Hypothalamus (tissue), 51 donors: ENCODE data around the gene SLC6A12.
A peak's percentile ranks its signal among the peaks of the same experiment; 100 is the strongest.

Source experiments
- DNase-seq, 51 donors: peaks; one replicate each; lab custom pipeline; 2025; lab: John Stamatoyannopoulos, UW

SLC6A12 gene

DNA sequence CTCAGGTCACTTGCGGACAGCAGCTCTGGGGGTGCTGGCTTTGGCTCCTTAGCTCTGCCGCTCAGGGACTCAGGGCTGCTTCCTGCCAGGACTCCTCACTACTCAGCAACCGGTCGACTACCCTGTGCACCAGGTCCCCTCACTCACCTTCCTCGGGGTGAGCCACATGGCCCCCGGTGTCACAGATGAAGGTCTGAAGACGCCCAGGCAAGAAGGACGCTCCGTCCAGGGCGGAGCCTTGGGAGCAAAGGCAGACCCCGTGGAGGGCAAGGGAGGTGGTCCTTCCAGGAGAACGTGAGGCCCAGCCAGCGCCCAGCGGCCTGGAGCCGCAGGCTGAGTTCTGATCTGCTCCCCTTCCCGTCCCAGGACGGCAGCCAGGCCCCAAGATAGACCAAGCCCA lies 32.0 kb downstream of the SLC6A12 start:
- DNase-seq = no peak

GRCh38 chr12:180445-180844 lies 33.5 kb downstream of the SLC6A12 start:
- peak in 25 of 51 donors; percentile 12 to 59 (median 27) for DNase-seq

GRCh38 chr12:179885-180284 lies 34.1 kb downstream of the SLC6A12 start:
- DNase-seq = no peak

GRCh38 chr12:179131-179884 lies 34.6 kb downstream of the SLC6A12 start:
- no peak for DNase-seq

GRCh38 chr12:178829-179109 lies 35.2 kb downstream of the SLC6A12 start:
- DNase-seq = no peak

GRCh38 chr12:177980-178828 lies 35.8 kb downstream of the SLC6A12 start:
- no peak for DNase-seq

- no peak for DNase-seq
Observed at GRCh38 chr12:177336-177979, 36.5 kb downstream of the SLC6A12 start.

- DNase-seq = peak in 3 of 51 donors; percentile 19 to 36 (median 31)
Observed at GRCh38 chr12:176321-177181, 37.4 kb downstream of the SLC6A12 start.

DNA sequence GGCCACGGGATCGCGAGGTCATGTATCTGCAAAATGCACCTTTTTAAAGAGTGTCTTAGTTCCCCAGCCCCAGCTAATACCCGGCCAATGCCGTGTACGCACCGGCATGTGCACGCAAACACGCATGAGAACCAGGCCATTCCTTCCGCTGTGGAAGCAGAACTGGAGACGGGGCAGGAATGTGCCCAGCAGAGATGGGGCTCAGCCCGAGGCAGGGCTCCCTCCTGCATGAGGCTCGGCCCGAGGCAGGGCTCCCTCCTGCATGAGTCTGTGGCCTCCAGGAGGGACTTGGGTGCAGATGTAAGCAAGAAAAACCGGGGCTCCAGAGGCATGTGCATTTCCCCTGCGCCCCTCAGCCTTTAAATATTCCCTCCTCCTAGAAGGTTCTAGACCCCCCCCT lies 38.2 kb downstream of the SLC6A12 start:
- no peak for DNase-seq

- DNase-seq = peak in 17 of 51 donors; percentile 6 to 42 (median 25)
Observed at GRCh38 chr12:175250-175649, 38.7 kb downstream of the SLC6A12 start.

DNA sequence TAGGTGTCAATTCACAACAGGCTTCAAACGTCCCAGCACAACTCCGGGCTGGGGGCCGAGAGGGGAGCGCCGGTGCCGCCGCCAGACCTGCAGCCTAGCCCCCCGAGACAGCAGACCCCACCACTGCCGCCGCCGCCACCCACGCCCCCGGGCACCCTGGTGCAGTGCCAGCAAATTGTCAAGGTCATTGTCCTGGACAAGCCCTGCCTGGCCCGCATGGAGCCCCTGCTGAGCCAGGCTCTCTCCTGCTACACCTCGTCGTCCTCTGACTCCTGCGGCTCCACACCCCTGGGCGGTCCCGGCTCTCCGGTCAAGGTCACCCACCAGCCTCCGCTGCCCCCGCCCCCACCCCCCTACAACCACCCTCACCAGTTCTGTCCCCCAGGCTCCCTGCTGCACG lies 39.4 kb downstream of the SLC6A12 start:
- DNase-seq = no peak

GRCh38 chr12:174124-174523 lies 39.8 kb downstream of the SLC6A12 start:
- no peak for DNase-seq

DNA sequence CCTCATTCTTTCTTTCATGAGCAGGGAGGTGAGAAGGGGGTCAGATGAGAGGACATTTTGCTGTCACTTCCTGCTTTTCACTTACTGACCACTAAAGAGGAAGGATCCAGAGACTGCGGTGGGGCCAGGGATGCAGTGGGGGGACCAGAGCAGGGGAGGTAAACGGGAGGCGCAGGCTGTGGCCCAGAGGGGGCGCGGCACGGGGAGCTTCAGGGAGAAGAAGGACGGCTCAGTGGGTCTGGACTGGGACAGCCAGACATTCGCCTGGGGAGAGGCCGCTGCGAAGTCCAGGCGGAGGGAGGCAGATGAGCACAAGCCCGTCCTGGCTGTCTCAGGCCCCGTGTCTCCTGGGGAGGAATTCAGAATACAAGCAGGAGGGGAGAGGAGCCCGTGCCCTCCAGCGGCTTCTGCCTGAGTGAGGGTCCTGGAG lies 41.2 kb downstream of the SLC6A12 start:
- no peak for DNase-seq

DNA sequence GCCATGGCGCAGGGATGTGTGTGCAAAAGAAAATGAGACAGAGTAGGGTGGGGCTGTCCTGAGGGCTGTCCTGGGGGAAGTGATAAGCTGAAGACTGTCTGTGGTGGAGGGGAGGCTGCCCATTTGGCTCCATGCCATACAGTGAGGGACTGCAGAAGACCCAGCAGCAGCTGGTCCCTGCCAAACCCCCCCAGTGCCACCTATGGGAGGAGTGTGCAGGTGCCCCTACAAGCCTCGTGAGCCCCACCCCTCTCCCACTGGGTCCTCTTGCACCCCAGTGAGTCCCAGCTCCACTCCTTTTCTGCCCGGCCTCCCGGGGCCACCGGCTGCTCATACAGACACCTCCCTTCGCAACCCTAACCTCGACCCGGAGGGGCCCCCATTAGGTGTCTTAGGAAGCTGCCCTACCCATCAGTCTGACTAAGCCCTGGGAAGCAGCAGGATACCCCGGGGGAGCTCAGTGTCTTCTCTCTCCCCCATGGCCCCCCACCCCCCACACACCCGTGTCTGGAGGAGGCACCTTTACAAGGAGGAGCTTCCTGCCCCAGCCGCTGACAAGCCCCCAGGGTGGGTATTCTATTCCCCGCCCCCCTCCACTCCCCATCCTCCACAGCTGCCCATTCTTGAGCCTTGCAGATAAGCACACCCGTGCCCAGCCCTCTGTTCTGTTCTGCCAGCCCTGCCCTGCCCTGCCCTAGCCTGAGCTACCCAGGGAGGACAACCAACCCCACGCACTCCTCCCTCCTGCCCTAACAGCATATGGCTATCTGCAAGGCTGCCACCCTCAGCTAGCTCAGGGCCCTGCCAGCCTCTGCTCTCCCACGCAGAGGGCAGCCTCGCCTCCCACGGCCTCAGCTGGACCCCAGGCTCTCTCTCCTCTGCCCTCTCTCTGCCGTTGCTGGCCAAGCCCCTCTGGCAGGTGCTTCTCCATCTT lies 41.9 kb downstream of the SLC6A12 start:
- DNase-seq = no peak

DNA sequence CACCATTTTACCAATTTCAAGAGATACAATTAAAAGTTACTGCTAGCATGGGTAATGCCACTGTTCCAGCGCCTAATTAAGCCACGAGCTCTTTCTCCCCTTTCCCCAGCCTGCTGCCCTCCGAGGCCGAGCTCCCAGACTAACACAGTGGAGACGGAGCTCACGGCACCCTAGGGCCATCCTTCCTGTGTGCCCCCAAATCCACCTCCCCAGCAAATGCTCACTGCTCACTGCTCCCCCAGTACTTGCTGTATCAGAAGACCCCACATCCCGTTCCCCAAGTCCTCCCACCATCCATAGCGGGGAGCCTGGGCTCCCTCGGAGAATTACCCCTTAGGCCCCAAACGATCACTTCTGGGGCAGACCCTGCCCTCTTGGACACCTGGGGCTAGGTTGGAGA lies 42.7 kb downstream of the SLC6A12 start:
- no peak for DNase-seq

DNA sequence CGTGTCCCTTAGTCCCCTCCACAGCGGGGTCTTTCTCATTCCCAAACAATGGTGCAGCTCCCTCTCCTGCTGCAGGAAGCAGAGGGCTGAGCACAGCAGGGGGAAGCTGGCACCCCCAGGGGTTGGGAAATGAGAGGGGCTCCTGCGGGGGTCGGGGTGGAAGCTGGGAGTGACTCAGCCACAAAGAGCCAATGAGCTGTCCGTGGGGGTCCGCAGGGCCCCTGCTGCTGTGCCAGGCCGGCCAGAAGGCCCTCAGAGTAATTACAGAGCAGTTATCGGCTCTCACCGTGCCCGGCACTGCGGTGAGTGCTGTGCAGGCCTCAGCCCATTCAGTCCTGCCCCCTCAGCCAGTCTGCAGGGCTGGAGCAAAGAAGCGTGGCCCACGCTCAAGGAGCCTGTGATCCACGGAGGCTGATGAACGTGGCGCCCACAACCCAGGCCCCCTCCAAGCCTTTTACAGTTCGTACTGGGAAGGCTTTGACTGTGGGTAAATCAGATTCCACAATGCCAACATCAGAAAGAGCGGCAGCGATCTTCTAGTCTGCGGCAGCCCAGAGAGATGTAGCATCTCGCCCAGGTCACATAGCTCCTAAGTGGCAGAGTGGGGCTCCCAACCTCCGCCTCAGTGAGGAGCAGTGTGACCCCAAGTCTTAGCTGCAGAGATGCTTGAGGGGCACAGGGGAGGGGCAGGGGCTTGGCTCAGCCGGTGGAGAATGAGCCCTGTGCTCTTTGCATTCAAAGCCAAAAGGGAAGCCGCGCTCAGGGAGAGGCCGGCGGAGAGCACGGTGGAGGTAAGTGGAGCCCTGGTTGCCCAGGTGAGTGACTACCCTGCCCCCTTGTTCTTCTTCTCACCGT lies 43.4 kb downstream of the SLC6A12 start:
- DNase-seq = no peak

DNA sequence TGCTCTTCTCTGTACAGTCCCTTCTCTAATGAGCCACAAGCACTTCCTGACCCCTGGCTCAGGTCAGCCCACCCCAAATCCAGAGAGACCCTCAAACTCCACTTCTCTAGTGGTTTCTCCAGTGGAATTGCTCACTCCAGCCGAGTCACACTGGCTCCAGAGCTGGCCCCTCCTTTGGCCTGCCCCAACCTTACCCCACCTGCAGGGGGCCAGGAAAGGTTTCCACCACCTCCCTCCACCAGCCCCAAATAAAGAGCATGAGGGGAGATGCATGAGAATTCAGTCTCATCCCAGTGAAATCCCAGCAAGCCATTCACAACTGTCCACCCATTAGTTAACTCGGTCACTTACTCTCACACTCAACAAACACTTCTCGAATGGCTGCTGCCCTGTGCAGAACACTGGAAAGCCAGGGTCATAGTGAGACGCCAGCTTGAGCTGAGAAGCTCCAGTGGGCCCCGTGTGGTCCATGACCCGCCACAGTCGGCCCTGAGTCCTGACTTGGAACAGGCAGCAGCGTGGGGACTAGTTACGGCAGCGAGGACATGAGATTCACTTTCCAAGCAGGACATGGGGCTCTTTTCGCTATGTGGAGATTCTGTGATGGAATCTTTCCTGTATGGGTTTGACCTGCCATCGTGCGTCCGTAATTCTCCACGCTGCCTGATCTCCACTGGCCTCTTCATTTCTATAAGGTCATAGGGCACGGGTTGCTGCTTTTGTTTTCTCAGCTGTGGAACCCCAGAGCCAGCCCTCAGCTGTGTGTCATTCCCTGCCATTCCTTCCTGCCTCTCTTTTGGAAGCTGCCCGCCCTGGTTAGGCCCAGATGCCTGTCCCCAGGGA lies 44.2 kb downstream of the SLC6A12 start:
- DNase-seq = no peak
